Measurements from ENCODE around the gene EPHA10. TPM values are rescaled to one million over a fixed set of nuclear protein-coding genes. Genes with fewer than 3 reads are reported as not detected.
A peak's percentile ranks its signal among the peaks of the same experiment; 100 is the strongest.
"Not testable (repeated sequence)": the region's sequence is repeated elsewhere in the genome, so short reads cannot be mapped to it uniquely, and the experiment has no call there.

Gene EPHA10
- total RNA-seq, 1 experiment from 2014 or later: not detected

GRCh38 chr1:37792943-37793686 lies 28.2 kb upstream of the EPHA10 start:
- Histone ChIP-seq H3K4me3 (no peak overlapping the region), H3K36me3 (no peaks in the 10 kb centered on the region), H3K27me3 (peaks cover 3% of the 10 kb centered on the region), H3K9me3 (no peaks in the 10 kb centered on the region)
- DNase-seq: no peak

- no peak for DNase-seq
- peaks cover 3% of the 10 kb centered on the region; the same call in 1 of the 2 replicates for H3K27me3 ChIP-seq
- H3K9me3 ChIP-seq: no peaks in the 10 kb centered on the region
- no peaks in the 10 kb centered on the region for H3K36me3 ChIP-seq
- no peak overlapping the region for H3K4me3 ChIP-seq
These were observed 17.6 kb upstream of the EPHA10 start for GRCh38 chr1:37782491-37782890.

GRCh38 chr1:37778654-37779053 lies 13.7 kb upstream of the EPHA10 start:
- Histone ChIP-seq H3K27me3 (no peaks in the 10 kb centered on the region), H3K36me3 (no peaks in the 10 kb centered on the region), H3K9me3 (0 out of 2 replicates have a peak, but pooled peaks cover 4% of the 10 kb centered on the region), H3K4me3 (no peak overlapping the region)
- no peak for DNase-seq

- H3K9me3 ChIP-seq: peaks cover 5% of the 10 kb centered on the region; the same call in 1 of the 2 replicates
- H3K27me3 ChIP-seq: no peaks in the 10 kb centered on the region
- H3K36me3 ChIP-seq: no peaks in the 10 kb centered on the region
- DNase-seq: no peak
- H3K4me3 ChIP-seq: no peak overlapping the region
These were observed 12.1 kb upstream of the EPHA10 start for GRCh38 chr1:37776946-37777516.

GRCh38 chr1:37771440-37771839 lies 6.5 kb upstream of the EPHA10 start:
- DNase-seq, H3K4me3 ChIP-seq, H3K36me3 ChIP-seq, H3K9me3 ChIP-seq: not testable (repeated sequence)
- H3K27me3 ChIP-seq: peaks cover 15% of the 10 kb centered on the region

- Histone ChIP-seq H3K4me3 (no peak overlapping the region), H3K9me3 (no peaks in the 10 kb centered on the region; the same call in 1 of the 2 replicates), H3K36me3 (no peaks in the 10 kb centered on the region), H3K27me3 (peaks cover 46% of the 10 kb centered on the region)
- no peak for DNase-seq
These were observed 2.6 kb upstream of the EPHA10 start for GRCh38 chr1:37767488-37767887.

GRCh38 chr1:37765916-37766664 lies 1.2 kb upstream of the EPHA10 start:
- no peak for DNase-seq
- Histone ChIP-seq H3K9me3 (no peaks in the 10 kb centered on the region), H3K36me3 (no peaks in the 10 kb centered on the region), H3K27me3 (peaks cover 49% of the 10 kb centered on the region), H3K4me3 (no peak overlapping the region)

GRCh38 chr1:37764414-37764825 lies 500 bp downstream of the EPHA10 start:
- H3K9me3 ChIP-seq: no peaks in the 10 kb centered on the region
- peaks cover 47% of the 10 kb centered on the region for H3K27me3 ChIP-seq
- H3K36me3 ChIP-seq: no peaks in the 10 kb centered on the region
- peak; percentile 32 for DNase-seq
- no peak overlapping the region for H3K4me3 ChIP-seq

- Histone ChIP-seq H3K9me3 (no peaks in the 10 kb centered on the region), H3K27me3 (peaks cover 47% of the 10 kb centered on the region), H3K4me3 (no peak overlapping the region), H3K36me3 (no peaks in the 10 kb centered on the region)
- DNase-seq: no peak
These were observed 1.0 kb downstream of the EPHA10 start for GRCh38 chr1:37763791-37764413.

GRCh38 chr1:37762516-37762915 lies 2.4 kb downstream of the EPHA10 start:
- no peak for DNase-seq
- Histone ChIP-seq H3K36me3 (no peaks in the 10 kb centered on the region), H3K4me3 (no peak overlapping the region), H3K9me3 (no peaks in the 10 kb centered on the region), H3K27me3 (peaks cover 42% of the 10 kb centered on the region)

GRCh38 chr1:37761416-37762095 lies 3.4 kb downstream of the EPHA10 start:
- peaks cover 38% of the 10 kb centered on the region for H3K27me3 ChIP-seq
- no peak for DNase-seq
- H3K36me3 ChIP-seq: no peaks in the 10 kb centered on the region
- no peaks in the 10 kb centered on the region for H3K9me3 ChIP-seq
- H3K4me3 ChIP-seq: no peak overlapping the region

- DNase-seq: no peak
- peaks cover 20% of the 10 kb centered on the region for H3K27me3 ChIP-seq
These were observed 5.5 kb downstream of the EPHA10 start for GRCh38 chr1:37759451-37759850.

GRCh38 chr1:37755951-37756560 lies 8.9 kb downstream of the EPHA10 start:
- no peak overlapping the region for H3K4me3 ChIP-seq
- H3K36me3 ChIP-seq: no peaks in the 10 kb centered on the region
- H3K9me3 ChIP-seq: no peaks in the 10 kb centered on the region
- peaks cover 21% of the 10 kb centered on the region for H3K27me3 ChIP-seq
- no peak for DNase-seq

More at GRCh38 chr1:37759451-37759850, 5.5 kb downstream of the EPHA10 start:
- Histone ChIP-seq H3K4me3 (no peak overlapping the region), H3K9me3 (no peaks in the 10 kb centered on the region), H3K36me3 (no peaks in the 10 kb centered on the region)

GRCh38 chr1:37755290-37755689 lies 9.6 kb downstream of the EPHA10 start:
- H3K36me3 ChIP-seq: no peaks in the 10 kb centered on the region
- H3K4me3 ChIP-seq: no peak overlapping the region
- no peak for DNase-seq
- peaks cover 27% of the 10 kb centered on the region for H3K27me3 ChIP-seq
- no peaks in the 10 kb centered on the region for H3K9me3 ChIP-seq

GRCh38 chr1:37753473-37754321 lies 11.2 kb downstream of the EPHA10 start:
- no peak for DNase-seq
- Histone ChIP-seq H3K4me3 (no peak overlapping the region), H3K9me3 (no peaks in the 10 kb centered on the region), H3K36me3 (no peaks in the 10 kb centered on the region), H3K27me3 (peaks cover 31% of the 10 kb centered on the region)
